Stimulated activated CD4-positive, alpha-beta T cell treated with anti-CD3 and anti-CD28 coated beads, Interleukin-2, amount 100 ng/mL, for 48 hours (primary cell): ENCODE data around the gene VMO1.

Experiments
- DNase-seq, 2 donors: peaks; one replicate each; pipeline ENCODE4 v3.0.0-alpha.2; 2020

Gene VMO1

GRCh38 chr17:4796552-4796920, 10.4 kb upstream of the VMO1 start:
- peak in 1 of 2 donors; percentile 34 for DNase-seq

- DNase-seq = no peak
Observed at GRCh38 chr17:4795168-4795567, 9.0 kb upstream of the VMO1 start.

- no peak for DNase-seq
Observed at GRCh38 chr17:4790705-4791088, 4.5 kb upstream of the VMO1 start.

GRCh38 chr17:4789951-4790704, 4.0 kb upstream of the VMO1 start:
- DNase-seq = peak; percentile 72 to 73

GRCh38 chr17:4789701-4789950, 3.5 kb upstream of the VMO1 start:
- DNase-seq = no peak

- DNase-seq = no peak
Observed at GRCh38 chr17:4788807-4789700, 2.9 kb upstream of the VMO1 start, which contains the start of gene GLTPD2. Gene GLTPD2, plus strand, starts transcription at chr17:4788964. Its CDS starts 48 bp downstream, at chr17:4789012.

- DNase-seq = no peak
Observed at GRCh38 chr17:4788159-4788806, 2.1 kb upstream of the VMO1 start.

GRCh38 chr17:4786516-4786915, 352 bp upstream of the VMO1 start:
- no peak for DNase-seq

GRCh38 chr17:4785311-4786105, 656 bp downstream of the VMO1 start:
- DNase-seq = no peak

GRCh38 chr17:4782652-4783051, 3.5 kb downstream of the VMO1 start:
- no peak for DNase-seq

- no peak for DNase-seq
Observed at GRCh38 chr17:4780325-4780955, 5.7 kb downstream of the VMO1 start.

- DNase-seq = no peak
Observed at GRCh38 chr17:4777969-4778760, 8.0 kb downstream of the VMO1 start.

GRCh38 chr17:4772235-4772613, 13.9 kb downstream of the VMO1 start:
- no peak for DNase-seq

GRCh38 chr17:4771519-4772234, 14.5 kb downstream of the VMO1 start, which contains the start of gene TM4SF5:
Gene TM4SF5, plus strand, starts transcription at chr17:4771886. Its CDS starts 37 bp downstream, at chr17:4771923.
- no peak for DNase-seq

GRCh38 chr17:4769628-4770027, 16.5 kb downstream of the VMO1 start:
- DNase-seq = no peak

GRCh38 chr17:4768298-4768697, 17.9 kb downstream of the VMO1 start:
- no peak for DNase-seq

- no peak for DNase-seq
Observed at GRCh38 chr17:4766723-4767122, 19.4 kb downstream of the VMO1 start.

GRCh38 chr17:4766201-4766600, 20.0 kb downstream of the VMO1 start:
- no peak for DNase-seq

GRCh38 chr17:4764595-4764994, 21.6 kb downstream of the VMO1 start:
- no peak for DNase-seq

GRCh38 chr17:4759776-4760236, 26.4 kb downstream of the VMO1 start:
- no peak for DNase-seq

GRCh38 chr17:4753392-4753791, 32.8 kb downstream of the VMO1 start:
- no peak for DNase-seq
